ENCODE measurements around the gene SLC9A3. TPM values are rescaled to one million over a fixed set of nuclear protein-coding genes. Genes with fewer than 3 reads are reported as not detected.

The SLC9A3 gene
- polyA plus RNA-seq, 1 donor, result 203 TPM

- H3K27me3 ChIP-seq (ENCODE audit: control insufficient read depth, insufficient read depth, low read length), result peaks cover 34% of the 10 kb centered on the region
- WGBS (ENCODE audit: insufficient coverage, low lambda C conversion rate), result no CpG with 5 or more reads among the region's 25 CpGs
- peaks cover 7% of the 10 kb centered on the region for H3K9me3 ChIP-seq (ENCODE audit: control insufficient read depth, low read depth, low read length)
- DNase-seq, result peak in 1 of 2 donors; percentile 80
- H3K36me3 ChIP-seq (ENCODE audit: control insufficient read depth, insufficient read depth, low read length), result no peaks in the 10 kb centered on the region
- peaks cover 28% of the 10 kb centered on the region for H3K4me1 ChIP-seq (ENCODE audit: control insufficient read depth, insufficient read depth, low read length)
- peak overlapping the region; percentile 70 for H3K27ac ChIP-seq (ENCODE audit: low read length)
- H3K4me3 ChIP-seq (ENCODE audit: low read length), result peak overlapping the region; percentile 0
These were observed 8.4 kb upstream of the SLC9A3 start for GRCh38 chr5:532521-533242.

- peaks cover 43% of the 10 kb centered on the region for H3K27me3 ChIP-seq (ENCODE audit: control insufficient read depth, insufficient read depth, low read length)
These were observed 7.6 kb upstream of the SLC9A3 start for GRCh38 chr5:531749-532315.

GRCh38 chr5:531101-531748 is 7.0 kb upstream of the SLC9A3 start:
- peaks cover 7% of the 10 kb centered on the region for H3K9me3 ChIP-seq (ENCODE audit: control insufficient read depth, low read depth, low read length)
- no peaks in the 10 kb centered on the region for H3K36me3 ChIP-seq (ENCODE audit: control insufficient read depth, insufficient read depth, low read length)
- H3K4me3 ChIP-seq (ENCODE audit: low read length), result no peak overlapping the region
- peaks cover 49% of the 10 kb centered on the region for H3K27me3 ChIP-seq (ENCODE audit: control insufficient read depth, insufficient read depth, low read length)
- no peak for DNase-seq
- WGBS (ENCODE audit: insufficient coverage, low lambda C conversion rate), result no CpG with 5 or more reads among the region's 25 CpGs
- H3K4me1 ChIP-seq (ENCODE audit: control insufficient read depth, insufficient read depth, low read length), result peaks cover 28% of the 10 kb centered on the region
- H3K27ac ChIP-seq (ENCODE audit: low read length), result no peak overlapping the region

More at GRCh38 chr5:531749-532315, 7.6 kb upstream of the SLC9A3 start:
- Histone ChIP-seq H3K27ac (ENCODE audit: low read length) (no peak overlapping the region), H3K36me3 (ENCODE audit: control insufficient read depth, insufficient read depth, low read length) (no peaks in the 10 kb centered on the region), H3K4me1 (ENCODE audit: control insufficient read depth, insufficient read depth, low read length) (peaks cover 28% of the 10 kb centered on the region), H3K9me3 (ENCODE audit: control insufficient read depth, low read depth, low read length) (peaks cover 7% of the 10 kb centered on the region), H3K4me3 (ENCODE audit: low read length) (no peak overlapping the region)
- WGBS (ENCODE audit: insufficient coverage, low lambda C conversion rate), result no CpG with 5 or more reads among the region's 13 CpGs
- no peak for DNase-seq

GRCh38 chr5:530001-530955 is 6.0 kb upstream of the SLC9A3 start:
- no peak for DNase-seq
- WGBS (ENCODE audit: insufficient coverage, low lambda C conversion rate), result no CpG with 5 or more reads among the region's 24 CpGs
- H3K4me1 ChIP-seq (ENCODE audit: control insufficient read depth, insufficient read depth, low read length), result peaks cover 28% of the 10 kb centered on the region
- no peak overlapping the region for H3K4me3 ChIP-seq (ENCODE audit: low read length)
- H3K9me3 ChIP-seq (ENCODE audit: control insufficient read depth, low read depth, low read length), result peaks cover 7% of the 10 kb centered on the region
- H3K27me3 ChIP-seq (ENCODE audit: control insufficient read depth, insufficient read depth, low read length), result peaks cover 58% of the 10 kb centered on the region
- H3K36me3 ChIP-seq (ENCODE audit: control insufficient read depth, insufficient read depth, low read length), result no peaks in the 10 kb centered on the region
- H3K27ac ChIP-seq (ENCODE audit: low read length), result no peak overlapping the region

GRCh38 chr5:528629-529511 is 4.6 kb upstream of the SLC9A3 start:
- Histone ChIP-seq H3K9me3 (ENCODE audit: control insufficient read depth, low read depth, low read length) (peaks cover 6% of the 10 kb centered on the region), H3K27ac (ENCODE audit: low read length) (no peak overlapping the region), H3K36me3 (ENCODE audit: control insufficient read depth, insufficient read depth, low read length) (no peaks in the 10 kb centered on the region), H3K4me1 (ENCODE audit: control insufficient read depth, insufficient read depth, low read length) (peaks cover 32% of the 10 kb centered on the region), H3K4me3 (ENCODE audit: low read length) (no peak overlapping the region), H3K27me3 (ENCODE audit: control insufficient read depth, insufficient read depth, low read length) (peaks cover 68% of the 10 kb centered on the region)
- WGBS (ENCODE audit: insufficient coverage, low lambda C conversion rate), result no CpG with 5 or more reads among the region's 55 CpGs
- no peak for DNase-seq

GRCh38 chr5:527646-528628 is 3.7 kb upstream of the SLC9A3 start:
- DNase-seq, result no peak
- Histone ChIP-seq H3K9me3 (ENCODE audit: control insufficient read depth, low read depth, low read length) (peaks cover 5% of the 10 kb centered on the region), H3K27ac (ENCODE audit: low read length) (no peak overlapping the region), H3K4me1 (ENCODE audit: control insufficient read depth, insufficient read depth, low read length) (peaks cover 27% of the 10 kb centered on the region), H3K36me3 (ENCODE audit: control insufficient read depth, insufficient read depth, low read length) (no peaks in the 10 kb centered on the region), H3K4me3 (ENCODE audit: low read length) (no peak overlapping the region), H3K27me3 (ENCODE audit: control insufficient read depth, insufficient read depth, low read length) (peaks cover 78% of the 10 kb centered on the region)
- WGBS (ENCODE audit: insufficient coverage, low lambda C conversion rate), result no CpG with 5 or more reads among the region's 66 CpGs

GRCh38 chr5:526456-527088 is 2.3 kb upstream of the SLC9A3 start:
- no peak for DNase-seq
- no peak overlapping the region for H3K27ac ChIP-seq (ENCODE audit: low read length)
- peaks cover 5% of the 10 kb centered on the region for H3K9me3 ChIP-seq (ENCODE audit: control insufficient read depth, low read depth, low read length)
- no peaks in the 10 kb centered on the region for H3K36me3 ChIP-seq (ENCODE audit: control insufficient read depth, insufficient read depth, low read length)
- no CpG with 5 or more reads among the region's 14 CpGs for WGBS (ENCODE audit: insufficient coverage, low lambda C conversion rate)
- H3K4me1 ChIP-seq (ENCODE audit: control insufficient read depth, insufficient read depth, low read length), result peaks cover 22% of the 10 kb centered on the region
- peaks cover 84% of the 10 kb centered on the region for H3K27me3 ChIP-seq (ENCODE audit: control insufficient read depth, insufficient read depth, low read length)
- H3K4me3 ChIP-seq (ENCODE audit: low read length), result no peak overlapping the region

GRCh38 chr5:525916-526315 is 1.7 kb upstream of the SLC9A3 start:
- Histone ChIP-seq H3K4me1 (ENCODE audit: control insufficient read depth, insufficient read depth, low read length) (peaks cover 26% of the 10 kb centered on the region), H3K36me3 (ENCODE audit: control insufficient read depth, insufficient read depth, low read length) (no peaks in the 10 kb centered on the region), H3K27me3 (ENCODE audit: control insufficient read depth, insufficient read depth, low read length) (peaks cover 79% of the 10 kb centered on the region), H3K4me3 (ENCODE audit: low read length) (no peak overlapping the region), H3K27ac (ENCODE audit: low read length) (no peak overlapping the region), H3K9me3 (ENCODE audit: control insufficient read depth, low read depth, low read length) (peaks cover 5% of the 10 kb centered on the region)
- DNase-seq, result no peak
- WGBS (ENCODE audit: insufficient coverage, low lambda C conversion rate), result no CpG with 5 or more reads among the region's 9 CpGs
